Measurements from ENCODE around the gene TNS3.

GRCh38 chr7:47454974-47455871, 126.7 kb downstream of the TNS3 start:
- TF ChIP-seq POLR2A (IDR thresholded peaks at IDR 0.05) (no peak), CTCF (IDR thresholded peaks at IDR 0.05 in 8 of 11, conservative IDR thresholded peaks at IDR 0.05 in 3 of 11) (no peak), POLR2AphosphoS5 (IDR thresholded peaks at IDR 0.05) (no peak)

Data from spleen (tissue), 7 donors.